ENCODE results near the gene INTS3. TPM values are rescaled to one million over a fixed set of nuclear protein-coding genes. Genes with fewer than 3 reads are reported as not detected.
"Not testable (repeated sequence)": the region's sequence is repeated elsewhere in the genome, so short reads cannot be mapped to it uniquely, and the experiment has no call there.

Gene INTS3
- total RNA-seq, 2 experiments from 2014 or later = 39.3 to 40.4 TPM

DNA sequence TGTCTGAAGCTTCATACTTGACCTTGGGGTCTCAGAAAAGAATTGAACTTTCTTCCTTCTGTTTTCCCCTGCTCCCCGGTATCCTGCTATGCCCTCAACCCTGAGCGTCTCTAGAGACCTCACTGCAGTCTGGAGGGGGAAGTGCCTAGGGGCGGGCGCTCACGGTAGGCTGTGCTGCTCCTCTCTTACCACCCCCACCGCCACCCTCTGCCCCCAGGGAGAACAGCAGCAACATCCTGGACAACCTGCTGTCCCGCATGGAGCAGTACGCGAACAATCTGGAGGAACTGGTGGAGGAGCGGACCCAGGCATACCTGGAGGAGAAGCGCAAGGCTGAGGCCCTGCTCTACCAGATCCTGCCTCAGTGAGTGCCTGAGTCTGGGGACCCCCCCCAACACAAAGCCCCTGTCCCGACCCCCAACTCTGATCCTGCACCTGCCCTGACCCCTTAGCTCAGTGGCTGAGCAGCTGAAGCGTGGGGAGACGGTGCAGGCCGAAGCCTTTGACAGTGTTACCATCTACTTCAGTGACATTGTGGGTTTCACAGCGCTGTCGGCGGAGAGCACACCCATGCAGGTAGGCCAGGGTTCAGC is 39.0 kb upstream of the INTS3 start:
- H3K36me3 Mint-ChIP-seq (ENCODE audit: low read depth) = no peaks in the 10 kb centered on the region
- H3K9me3 Mint-ChIP-seq = no peaks in the 10 kb centered on the region
- CTCF ChIA-PET = no interaction called here
- intact Hi-C loops (cut with micrococcal nuclease) = no loop called here
- H3K4me3 Mint-ChIP-seq = no peak overlapping the region
- H3K27me3 Mint-ChIP-seq (ENCODE audit: low read depth) = peaks cover 2% of the 10 kb centered on the region
- H3K27ac Mint-ChIP-seq = no peak overlapping the region
- no peak for DNase-seq
- H3K4me1 Mint-ChIP-seq (ENCODE audit: low read depth) = peaks cover 9% of the 10 kb centered on the region

DNA sequence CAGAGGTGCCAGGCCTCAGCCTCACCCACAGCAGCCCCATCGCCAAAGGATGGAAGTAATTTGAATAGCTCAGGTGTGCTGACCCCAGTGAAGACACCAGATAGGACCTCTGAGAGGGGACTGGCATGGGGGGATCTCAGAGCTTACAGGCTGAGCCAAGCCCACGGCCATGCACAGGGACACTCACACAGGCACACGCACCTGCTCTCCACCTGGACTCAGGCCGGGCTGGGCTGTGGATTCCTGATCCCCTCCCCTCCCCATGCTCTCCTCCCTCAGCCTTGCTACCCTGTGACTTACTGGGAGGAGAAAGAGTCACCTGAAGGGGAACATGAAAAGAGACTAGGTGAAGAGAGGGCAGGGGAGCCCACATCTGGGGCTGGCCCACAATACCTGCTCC is 34.4 kb upstream of the INTS3 start:
- Mint-ChIP-seq H3K4me3 (no peak overlapping the region), H3K9me3 (no peaks in the 10 kb centered on the region), H3K27ac (no peak overlapping the region), H3K27me3 (ENCODE audit: low read depth) (no peaks in the 10 kb centered on the region), H3K36me3 (ENCODE audit: low read depth) (no peaks in the 10 kb centered on the region), H3K4me1 (ENCODE audit: low read depth) (peaks cover 12% of the 10 kb centered on the region)
- no peak for DNase-seq
- intact Hi-C loops (cut with micrococcal nuclease) = no loop called here
- CTCF ChIA-PET = no interaction called here

DNA sequence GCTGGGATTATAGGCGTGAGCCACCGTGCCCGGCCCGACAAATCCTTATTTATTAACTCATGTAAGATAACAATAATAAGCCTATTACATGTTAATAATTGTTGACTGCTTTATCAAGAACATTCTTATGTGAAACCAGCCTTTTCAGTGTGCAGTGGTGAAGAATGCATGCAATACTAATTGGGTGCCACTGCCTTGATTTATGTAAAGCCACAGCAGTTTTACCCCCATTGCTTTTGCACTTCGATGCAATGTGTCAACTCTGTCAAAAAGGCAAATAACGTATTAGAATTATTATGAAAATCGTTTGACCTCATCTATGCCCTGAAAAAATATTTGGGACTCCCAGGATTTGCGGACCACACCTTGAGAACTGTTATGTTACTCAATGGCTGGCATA is 31.1 kb upstream of the INTS3 start:
- intact Hi-C loops (cut with micrococcal nuclease) = no loop called here
- no peak for DNase-seq
- H3K4me1 Mint-ChIP-seq (ENCODE audit: low read depth) = peaks cover 3% of the 10 kb centered on the region
- no peaks in the 10 kb centered on the region for H3K36me3 Mint-ChIP-seq (ENCODE audit: low read depth)
- no peak overlapping the region for H3K27ac Mint-ChIP-seq
- no peak overlapping the region for H3K4me3 Mint-ChIP-seq
- no peaks in the 10 kb centered on the region for H3K9me3 Mint-ChIP-seq
- CTCF ChIA-PET = no interaction called here
- no peaks in the 10 kb centered on the region for H3K27me3 Mint-ChIP-seq (ENCODE audit: low read depth)

DNA sequence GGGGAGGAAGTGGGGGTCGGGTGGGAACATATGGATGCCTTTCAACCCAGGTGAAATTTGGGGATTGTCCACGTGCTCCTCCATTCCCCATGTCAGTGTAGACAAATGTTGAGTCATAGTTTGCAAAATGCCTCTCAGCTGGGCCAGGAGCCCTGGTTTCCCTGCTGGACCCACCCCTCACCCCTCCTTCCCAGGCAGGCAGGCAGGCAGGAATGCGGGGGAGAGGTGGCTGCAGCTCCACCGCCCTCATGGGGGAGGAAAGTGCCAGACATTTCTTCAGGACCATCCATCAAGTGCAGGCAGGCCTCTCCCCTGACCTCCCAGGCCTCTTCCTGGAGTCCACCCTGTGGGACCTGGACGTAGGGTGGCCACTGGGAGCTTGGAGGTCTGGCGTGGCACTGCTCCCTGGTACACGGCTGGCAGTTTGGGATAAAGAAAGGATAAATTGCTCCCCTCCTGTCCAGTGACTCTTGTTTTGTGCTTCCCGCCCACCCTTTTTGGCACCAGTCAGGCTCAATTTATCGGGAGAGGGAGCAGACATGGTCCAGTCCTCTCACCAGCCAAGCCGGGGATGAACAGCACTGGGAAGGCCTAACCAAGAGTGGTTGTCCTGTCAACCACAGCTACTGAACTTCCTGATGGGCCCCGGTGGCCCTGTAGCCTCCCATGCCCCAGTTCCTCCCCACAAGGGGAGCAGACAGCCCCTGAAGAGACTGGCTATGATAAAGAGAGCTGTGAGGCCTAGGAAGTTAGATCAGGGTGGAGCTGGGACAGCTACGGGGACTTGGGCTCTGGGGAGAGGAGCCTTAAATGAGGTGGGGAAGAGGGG is 30.4 kb upstream of the INTS3 start:
- CTCF ChIA-PET = no interaction called here

DNA sequence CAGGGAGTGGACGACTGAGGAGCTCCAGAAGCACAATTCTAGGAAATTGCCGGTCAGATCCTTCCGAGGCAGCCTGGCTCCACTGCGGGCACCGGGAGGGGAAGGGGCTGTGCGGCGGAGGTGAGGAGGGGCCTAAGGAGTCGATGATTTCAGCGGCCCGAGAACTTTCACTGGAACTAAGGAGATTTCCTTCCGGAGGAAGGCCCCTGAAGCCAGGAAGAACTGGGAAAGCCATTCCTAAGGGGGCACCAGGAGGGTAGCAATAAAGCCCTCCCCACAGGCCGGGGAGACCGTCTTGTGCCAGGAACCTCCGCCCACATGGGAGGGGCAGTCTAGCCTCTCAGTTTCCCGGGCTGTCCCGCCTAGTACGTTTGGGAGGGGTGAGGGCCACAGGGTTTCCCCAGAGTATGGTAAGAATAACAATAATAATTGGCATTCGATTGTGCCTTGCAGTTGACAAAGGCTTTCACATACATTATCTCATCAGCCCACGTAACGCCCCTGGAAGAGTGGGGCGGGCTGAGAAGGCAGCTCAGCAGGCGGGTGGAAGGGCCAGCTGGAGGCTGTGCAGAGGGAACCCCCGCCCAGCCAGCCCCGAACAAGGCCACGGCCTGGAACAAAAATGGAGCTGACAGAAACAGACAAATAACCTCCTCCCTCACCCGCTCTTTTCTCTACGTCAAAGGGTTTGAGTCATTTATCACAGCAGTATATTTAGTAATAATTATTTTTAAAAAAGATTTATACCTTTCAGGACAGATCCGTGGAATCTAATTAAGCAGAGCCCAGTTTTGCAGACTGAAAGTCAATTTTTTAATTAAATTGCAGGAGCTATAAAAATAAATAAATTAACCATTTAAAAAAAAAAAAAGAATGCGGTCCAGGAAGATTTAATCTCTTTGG is 29.6 kb upstream of the INTS3 start:
- CTCF ChIA-PET = no interaction called here
- intact Hi-C loops (cut with micrococcal nuclease) = no loop called here
- Mint-ChIP-seq H3K27ac (no peak overlapping the region), H3K36me3 (ENCODE audit: low read depth) (no peaks in the 10 kb centered on the region), H3K9me3 (no peaks in the 10 kb centered on the region), H3K27me3 (ENCODE audit: low read depth) (no peaks in the 10 kb centered on the region), H3K4me1 (ENCODE audit: low read depth) (peaks cover 3% of the 10 kb centered on the region), H3K4me3 (no peak overlapping the region)
- DNase-seq = peak; percentile 21

More for the DNA sequence above, 30.4 kb upstream of the INTS3 start:
- intact Hi-C loops (cut with micrococcal nuclease) = no loop called here
- H3K27me3 Mint-ChIP-seq (ENCODE audit: low read depth) = no peaks in the 10 kb centered on the region
- H3K36me3 Mint-ChIP-seq (ENCODE audit: low read depth) = no peaks in the 10 kb centered on the region
- no peaks in the 10 kb centered on the region for H3K9me3 Mint-ChIP-seq
- peaks cover 3% of the 10 kb centered on the region for H3K4me1 Mint-ChIP-seq (ENCODE audit: low read depth)
- no peak for DNase-seq
- no peak overlapping the region for H3K27ac Mint-ChIP-seq
- no peak overlapping the region for H3K4me3 Mint-ChIP-seq

DNA sequence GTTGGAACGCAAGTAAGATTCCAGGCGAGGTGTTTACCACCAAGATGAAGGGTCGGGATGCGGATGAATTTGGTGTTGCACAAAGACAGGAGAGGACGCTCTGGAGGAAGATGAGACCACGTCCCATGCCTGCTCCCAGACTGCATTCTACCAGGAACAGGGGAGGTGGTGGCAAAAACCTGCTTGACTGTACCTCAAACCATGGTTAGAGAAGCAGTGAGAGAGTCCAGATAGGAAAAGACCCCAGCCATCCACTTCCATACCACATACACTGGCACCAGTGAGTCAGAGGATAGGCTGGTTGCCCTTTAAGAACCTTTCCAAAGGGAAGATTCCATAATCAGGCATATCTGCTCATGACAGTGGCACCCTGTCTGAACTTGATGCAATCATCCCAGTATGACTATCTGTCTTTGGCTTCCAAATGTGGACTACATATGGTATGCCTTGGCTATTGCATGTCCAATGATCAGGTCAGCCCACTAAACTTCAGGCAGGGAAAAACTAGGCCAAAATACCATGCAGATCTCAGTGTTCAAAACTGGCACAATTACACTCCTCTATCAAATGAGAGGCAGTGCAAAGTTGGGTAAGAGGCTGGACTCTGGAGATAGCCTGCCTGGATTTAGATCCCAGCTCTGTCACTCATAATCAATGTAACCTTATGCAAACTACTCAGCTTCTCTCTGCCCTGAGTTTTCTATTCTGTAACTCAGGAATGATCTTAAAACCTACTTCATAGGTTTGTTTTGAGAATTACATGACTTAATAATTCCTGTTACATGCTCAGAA is 28.7 kb upstream of the INTS3 start:
- Mint-ChIP-seq H3K9me3 (no peaks in the 10 kb centered on the region), H3K27ac (no peak overlapping the region), H3K4me1 (ENCODE audit: low read depth) (peaks cover 3% of the 10 kb centered on the region), H3K36me3 (ENCODE audit: low read depth) (no peaks in the 10 kb centered on the region), H3K4me3 (no peak overlapping the region), H3K27me3 (ENCODE audit: low read depth) (no peaks in the 10 kb centered on the region)
- intact Hi-C loops (cut with micrococcal nuclease) = no loop called here
- CTCF ChIA-PET = interaction anchor here (0.6 to 0.7 kb wide), 3 partner anchors 73 to 97 kb away, joined by 3 to 4 read pairs (median 3); no protein-coding TSS in a partner anchor
- no peak for DNase-seq

DNA sequence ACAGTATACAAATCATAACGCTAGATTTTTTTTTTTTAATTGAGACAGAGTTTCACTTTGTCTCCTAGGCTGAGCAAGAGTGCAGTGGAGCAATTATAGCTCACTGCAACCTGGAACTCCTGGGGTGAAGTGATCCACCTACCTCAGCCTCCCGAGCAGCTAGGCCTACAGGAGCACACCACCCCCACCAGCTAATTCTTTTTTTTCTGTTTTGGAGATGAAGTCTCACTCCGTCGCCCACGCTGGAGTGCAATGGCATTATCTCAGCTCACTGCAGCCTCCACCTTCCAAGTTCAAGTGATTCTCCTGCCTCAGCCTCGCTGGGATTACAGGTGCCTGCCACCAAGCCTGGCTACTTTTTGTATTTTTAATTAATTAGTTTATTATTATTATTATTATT is 28.1 kb upstream of the INTS3 start:
- no peaks in the 10 kb centered on the region for H3K27me3 Mint-ChIP-seq (ENCODE audit: low read depth)
- peaks cover 3% of the 10 kb centered on the region for H3K4me1 Mint-ChIP-seq (ENCODE audit: low read depth)
- no peak for DNase-seq
- H3K27ac Mint-ChIP-seq = no peak overlapping the region
- H3K36me3 Mint-ChIP-seq (ENCODE audit: low read depth) = no peaks in the 10 kb centered on the region
- H3K4me3 Mint-ChIP-seq = no peak overlapping the region
- H3K9me3 Mint-ChIP-seq = no peaks in the 10 kb centered on the region
- CTCF ChIA-PET = interaction anchor here (0.6 to 0.7 kb wide), 3 partner anchors 73 to 96 kb away, joined by 3 to 4 read pairs (median 3); no protein-coding TSS in a partner anchor
- intact Hi-C loops (cut with micrococcal nuclease) = no loop called here

DNA sequence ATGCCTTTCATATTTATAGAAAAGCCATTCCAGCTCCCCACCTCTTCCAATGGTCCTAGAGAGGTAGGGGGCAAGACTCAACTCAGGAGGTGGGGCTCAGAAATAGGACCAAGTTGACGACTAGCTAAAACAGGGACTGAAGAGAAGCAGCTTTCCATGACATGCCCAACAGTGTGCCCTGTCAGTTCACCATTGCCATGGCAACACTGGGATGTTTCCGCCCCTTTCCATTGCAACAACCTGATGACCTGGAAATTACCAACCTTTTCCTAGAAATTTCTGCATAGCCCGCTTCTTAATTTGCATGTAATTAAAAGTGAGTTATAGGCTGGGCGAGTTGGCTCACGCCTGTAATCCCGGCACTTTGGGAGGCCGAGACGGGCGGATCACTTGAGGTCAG is 22.4 kb upstream of the INTS3 start:
- H3K9me3 Mint-ChIP-seq = no peaks in the 10 kb centered on the region
- H3K27me3 Mint-ChIP-seq (ENCODE audit: low read depth) = no peaks in the 10 kb centered on the region
- CTCF ChIA-PET = no interaction called here
- no peak for DNase-seq
- no peaks in the 10 kb centered on the region for H3K4me1 Mint-ChIP-seq (ENCODE audit: low read depth)
- intact Hi-C loops (cut with micrococcal nuclease) = no loop called here
- no peaks in the 10 kb centered on the region for H3K36me3 Mint-ChIP-seq (ENCODE audit: low read depth)
- no peak overlapping the region for H3K4me3 Mint-ChIP-seq
- H3K27ac Mint-ChIP-seq = no peak overlapping the region

DNA sequence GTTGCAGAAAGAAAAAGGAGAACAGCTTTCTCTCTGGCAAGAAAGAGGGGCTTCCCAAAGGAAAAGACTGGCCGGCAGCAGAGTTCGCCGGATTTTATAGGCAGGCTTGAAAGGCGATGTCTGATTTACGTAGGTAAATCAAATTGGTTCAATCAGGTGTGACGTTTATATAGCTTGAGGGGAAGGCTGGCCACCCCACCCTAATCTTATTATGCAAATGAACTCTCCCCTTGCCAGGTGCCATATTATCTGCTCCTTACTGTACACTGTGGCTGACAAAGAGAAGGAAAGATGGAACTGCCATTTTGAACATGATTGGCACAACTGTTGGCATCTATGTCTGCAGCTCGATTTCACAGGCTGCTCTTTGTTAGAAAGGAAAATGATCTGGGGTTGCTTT is 16.8 kb upstream of the INTS3 start:
- intact Hi-C loops (cut with micrococcal nuclease) = no loop called here
- DNase-seq = no peak
- H3K36me3 Mint-ChIP-seq (ENCODE audit: low read depth) = no peaks in the 10 kb centered on the region
- H3K9me3 Mint-ChIP-seq = no peaks in the 10 kb centered on the region
- no peaks in the 10 kb centered on the region for H3K27me3 Mint-ChIP-seq (ENCODE audit: low read depth)
- no peak overlapping the region for H3K4me3 Mint-ChIP-seq
- no peaks in the 10 kb centered on the region for H3K4me1 Mint-ChIP-seq (ENCODE audit: low read depth)
- no peak overlapping the region for H3K27ac Mint-ChIP-seq
- CTCF ChIA-PET = no interaction called here

DNA sequence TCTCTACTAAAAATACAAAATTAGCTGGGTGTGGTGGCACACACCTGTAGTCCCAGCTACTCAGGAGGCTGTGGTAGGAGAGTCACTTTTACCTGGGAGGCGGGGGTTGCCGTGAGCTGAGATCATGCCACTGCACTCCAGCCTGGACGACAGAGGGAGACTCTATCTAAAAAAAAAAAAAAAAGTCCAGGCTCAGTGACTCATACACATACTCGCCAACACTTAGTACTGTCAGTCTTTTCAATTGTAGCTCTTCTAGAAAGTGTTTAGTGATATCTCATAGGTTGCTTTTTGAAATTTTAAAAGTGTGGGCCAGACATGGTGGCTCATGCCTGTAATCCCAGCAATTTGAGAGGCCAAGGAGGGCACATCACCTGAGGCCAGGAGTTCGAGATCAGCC is 11.6 kb upstream of the INTS3 start:
- CTCF ChIA-PET = interaction anchor here (0.9 kb wide), 1 partner anchor 13 kb away, joined by 3 read pairs; no protein-coding TSS in a partner anchor
- H3K4me3 Mint-ChIP-seq; H3K36me3 Mint-ChIP-seq (ENCODE audit: low read depth); DNase-seq; H3K27me3 Mint-ChIP-seq (ENCODE audit: low read depth); intact Hi-C loops (cut with micrococcal nuclease); H3K4me1 Mint-ChIP-seq (ENCODE audit: low read depth); H3K9me3 Mint-ChIP-seq; H3K27ac Mint-ChIP-seq: not testable (repeated sequence)

DNA sequence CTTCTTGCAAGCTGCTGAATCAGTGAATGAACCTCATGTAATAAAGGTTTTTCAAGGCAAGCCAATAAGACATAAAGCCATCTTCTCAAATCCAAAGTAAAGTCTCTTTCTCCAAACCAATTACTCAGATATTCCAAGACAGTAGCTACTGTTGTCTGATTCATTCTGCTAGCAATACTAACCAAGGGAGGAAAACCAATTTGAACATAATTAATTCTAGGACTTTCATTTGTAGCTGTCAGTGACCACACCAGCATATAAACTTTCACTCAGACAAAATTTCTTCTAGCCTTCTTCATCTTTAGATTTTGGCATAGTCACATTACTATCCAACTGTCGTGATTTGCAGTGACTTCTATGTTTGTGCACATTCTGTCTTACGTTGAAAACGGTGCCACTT is 10.5 kb upstream of the INTS3 start:
- Mint-ChIP-seq H3K27ac (no peak overlapping the region), H3K36me3 (ENCODE audit: low read depth) (no peaks in the 10 kb centered on the region), H3K9me3 (no peaks in the 10 kb centered on the region), H3K4me1 (ENCODE audit: low read depth) (peaks cover 9% of the 10 kb centered on the region), H3K27me3 (ENCODE audit: low read depth) (no peaks in the 10 kb centered on the region), H3K4me3 (no peak overlapping the region)
- CTCF ChIA-PET = interaction anchor here (0.6 kb wide), 1 partner anchor 795 kb away, joined by 4 read pairs; no protein-coding TSS in a partner anchor
- DNase-seq = no peak
- intact Hi-C loops (cut with micrococcal nuclease) = no loop called here

DNA sequence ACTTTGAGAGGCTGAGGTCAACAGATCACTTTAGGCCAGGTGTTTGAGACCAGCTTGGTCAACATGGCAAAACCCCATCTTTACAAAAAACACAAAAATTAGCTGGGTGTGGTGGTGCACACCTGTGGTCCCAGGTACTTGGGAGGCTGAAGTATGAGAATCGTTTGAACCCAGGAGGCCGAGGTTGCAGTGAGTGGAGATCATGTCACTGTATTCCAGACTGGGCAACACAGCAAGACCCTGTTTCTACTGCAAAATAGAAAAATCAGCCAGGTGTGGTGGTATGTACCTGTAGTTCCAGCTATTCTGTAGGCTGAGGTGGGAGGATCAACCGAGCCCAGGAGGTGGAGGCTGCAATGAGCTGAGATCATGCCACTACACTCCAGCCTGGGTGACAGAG is 4.2 kb upstream of the INTS3 start:
- CTCF ChIA-PET = interaction anchor here (0.6 kb wide), 2 partner anchors 52 to 1444 kb away, joined by 3 read pairs; no protein-coding TSS in a partner anchor
- no peak for DNase-seq
- Mint-ChIP-seq H3K27me3 (ENCODE audit: low read depth) (no peaks in the 10 kb centered on the region), H3K36me3 (ENCODE audit: low read depth) (no peaks in the 10 kb centered on the region), H3K4me3 (no peak overlapping the region), H3K9me3 (no peaks in the 10 kb centered on the region), H3K4me1 (ENCODE audit: low read depth) (peaks cover 4% of the 10 kb centered on the region), H3K27ac (no peak overlapping the region)
- intact Hi-C loops (cut with micrococcal nuclease) = no loop called here

Measured in activated naive CD4-positive, alpha-beta T cell treated with anti-CD3 and anti-CD28 coated beads for 36 hours (primary cell).